HG03460 (cell line): Measurements from ENCODE around the gene NCDN.

Experiments used
- ATAC-seq: cut with Tn5 transposase; IDR thresholded peaks from one replicate; pipeline ENCODE4 v1.9.1; 2021; ENCODE audit not compliant: unreplicated experiment

NCDN gene, protein sequence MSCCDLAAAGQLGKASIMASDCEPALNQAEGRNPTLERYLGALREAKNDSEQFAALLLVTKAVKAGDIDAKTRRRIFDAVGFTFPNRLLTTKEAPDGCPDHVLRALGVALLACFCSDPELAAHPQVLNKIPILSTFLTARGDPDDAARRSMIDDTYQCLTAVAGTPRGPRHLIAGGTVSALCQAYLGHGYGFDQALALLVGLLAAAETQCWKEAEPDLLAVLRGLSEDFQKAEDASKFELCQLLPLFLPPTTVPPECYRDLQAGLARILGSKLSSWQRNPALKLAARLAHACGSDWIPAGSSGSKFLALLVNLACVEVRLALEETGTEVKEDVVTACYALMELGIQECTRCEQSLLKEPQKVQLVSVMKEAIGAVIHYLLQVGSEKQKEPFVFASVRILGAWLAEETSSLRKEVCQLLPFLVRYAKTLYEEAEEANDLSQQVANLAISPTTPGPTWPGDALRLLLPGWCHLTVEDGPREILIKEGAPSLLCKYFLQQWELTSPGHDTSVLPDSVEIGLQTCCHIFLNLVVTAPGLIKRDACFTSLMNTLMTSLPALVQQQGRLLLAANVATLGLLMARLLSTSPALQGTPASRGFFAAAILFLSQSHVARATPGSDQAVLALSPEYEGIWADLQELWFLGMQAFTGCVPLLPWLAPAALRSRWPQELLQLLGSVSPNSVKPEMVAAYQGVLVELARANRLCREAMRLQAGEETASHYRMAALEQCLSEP

DNA sequence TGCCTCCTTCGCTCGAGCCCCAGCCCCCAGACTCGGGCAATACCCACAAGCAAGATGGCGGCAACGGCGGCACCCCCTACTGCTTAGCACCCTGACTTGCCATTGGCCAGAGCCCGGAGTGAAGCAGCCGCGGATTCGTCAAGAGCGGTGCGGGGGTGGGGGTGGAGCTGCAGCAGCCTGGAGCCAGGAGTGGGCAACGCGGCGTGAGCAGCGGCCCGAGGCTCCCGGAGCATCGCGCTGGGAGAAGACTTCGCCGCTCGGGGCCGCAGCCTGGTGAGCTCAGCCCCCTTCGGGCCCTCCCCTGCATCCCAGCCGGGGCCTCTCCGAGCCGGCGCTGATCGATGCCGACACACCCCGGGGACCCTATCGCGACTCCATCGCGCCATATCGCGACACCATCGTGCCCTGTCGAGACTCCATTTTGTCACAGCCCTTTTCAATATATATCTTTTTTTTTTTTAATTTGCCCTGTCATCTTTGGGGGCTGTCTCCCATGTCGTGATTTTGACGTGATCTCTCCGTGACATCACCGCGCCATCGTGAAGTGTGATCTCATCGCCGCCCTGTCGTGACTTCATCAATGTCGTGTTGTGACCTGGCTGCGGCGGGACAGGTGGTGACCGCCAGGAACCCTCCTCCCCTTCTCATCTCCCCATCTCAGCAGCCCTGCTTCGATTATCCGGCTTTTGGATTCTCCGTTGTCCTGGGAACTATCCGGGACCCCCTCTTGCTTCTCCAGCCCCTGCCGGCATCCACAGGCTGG lies at the start of gene NCDN:
NCDN (plus strand) TSS at position 189 of the 763 bp plus-strand sequence; CDS start at position 581, 392 bp downstream.
- peak; percentile 83 for ATAC-seq

DNA sequence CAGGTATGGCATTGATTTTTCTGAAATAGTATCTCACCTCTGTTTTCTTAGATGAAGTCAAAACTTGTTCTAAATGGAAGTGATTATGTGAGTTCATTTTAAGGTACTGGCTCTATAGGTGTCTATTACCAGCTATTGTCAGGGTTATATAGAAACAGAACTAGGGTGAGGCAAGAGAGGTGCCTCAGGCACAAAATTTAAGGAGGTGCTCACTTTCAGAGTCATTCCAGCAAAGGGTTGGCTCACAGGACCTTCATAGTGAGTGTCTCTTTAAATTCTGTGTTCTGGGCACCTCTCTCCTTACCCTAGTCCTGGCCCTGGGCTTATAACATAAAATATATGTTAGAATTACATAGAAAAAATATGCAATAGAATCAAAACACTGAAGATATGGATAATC lies 49.7 kb upstream of the NCDN start:
- ATAC-seq, result no peak

DNA sequence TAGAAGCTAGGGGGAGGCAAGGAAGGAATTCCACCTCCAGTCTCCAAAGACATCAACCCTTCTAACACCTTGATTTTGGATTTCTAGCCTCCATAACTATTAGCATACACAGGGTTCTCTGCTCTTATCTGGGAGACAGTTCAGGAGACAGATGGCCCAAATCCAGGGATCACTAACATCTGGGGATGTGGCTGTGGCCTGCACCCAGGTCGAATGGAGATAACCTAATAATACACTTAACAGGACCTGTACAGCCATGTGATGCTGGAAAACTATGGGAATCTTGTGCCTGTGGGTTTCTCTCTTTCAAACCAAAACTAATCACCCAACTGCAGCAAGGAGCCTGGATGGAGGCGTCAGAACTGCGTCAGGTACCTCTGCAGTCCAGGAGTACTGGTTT lies 48.0 kb upstream of the NCDN start:
- no peak for ATAC-seq

GRCh38 chr1:35511305-35511704 lies 46.3 kb upstream of the NCDN start:
- no peak for ATAC-seq

DNA sequence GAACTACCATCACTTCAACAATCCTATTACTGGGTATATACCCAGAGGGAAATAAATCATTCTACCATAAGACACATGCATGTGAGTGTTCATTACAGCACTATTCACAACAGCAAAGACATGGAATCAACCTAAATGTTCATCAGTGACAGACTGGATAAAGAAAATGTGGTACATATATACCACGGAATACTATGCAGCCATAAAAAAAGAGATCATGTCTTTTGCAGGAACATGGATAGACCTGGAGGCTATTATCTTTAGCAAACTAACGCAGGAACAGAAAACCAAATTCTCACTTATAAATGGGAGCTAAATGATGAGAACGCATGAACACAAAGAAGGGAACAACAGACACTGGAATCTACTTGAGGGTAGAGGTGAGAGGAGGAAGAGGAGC lies 39.4 kb upstream of the NCDN start:
- no peak for ATAC-seq

DNA sequence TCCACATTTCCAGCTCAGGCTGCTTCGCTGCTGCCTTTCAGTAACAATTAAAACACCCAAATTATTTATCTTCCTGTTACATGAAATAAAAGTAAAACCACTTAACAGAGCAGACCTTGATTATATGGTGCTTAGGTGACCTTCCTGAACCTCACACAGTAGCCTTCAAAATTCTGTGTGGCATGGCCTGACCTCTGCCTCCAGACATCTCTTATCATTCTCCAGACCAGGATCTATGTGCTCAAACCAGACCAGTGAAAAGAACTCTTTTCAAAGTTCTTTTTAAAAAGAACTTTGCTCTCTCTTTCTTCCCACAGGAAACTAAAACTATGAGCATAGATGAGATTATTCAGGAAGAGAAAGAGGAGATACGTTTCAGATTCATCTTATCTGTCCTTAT lies 38.2 kb upstream of the NCDN start:
- ATAC-seq, result no peak

DNA sequence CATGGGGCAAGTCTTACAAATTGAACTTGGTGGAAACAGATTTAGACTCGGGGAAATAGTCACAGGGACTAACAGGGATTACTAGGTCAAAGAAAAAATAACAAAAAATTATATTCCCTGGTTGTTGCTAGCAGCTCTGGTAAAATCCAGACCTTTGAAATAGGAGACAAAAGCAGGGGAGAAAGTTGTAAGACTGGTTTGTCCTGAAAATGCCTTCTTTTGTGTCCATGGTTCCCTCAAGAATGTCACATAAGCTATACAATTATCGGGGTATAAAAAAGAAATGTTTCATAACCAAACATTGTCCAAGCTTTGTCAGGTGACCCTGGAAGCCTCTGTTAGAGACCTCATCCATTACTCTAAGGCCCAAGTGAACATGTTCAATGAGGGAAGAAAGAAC lies 33.5 kb upstream of the NCDN start:
- ATAC-seq, result no peak

GRCh38 chr1:35530168-35530567 lies 27.4 kb upstream of the NCDN start:
- no peak for ATAC-seq

GRCh38 chr1:35530946-35531345 lies 26.7 kb upstream of the NCDN start:
- ATAC-seq, result no peak

DNA sequence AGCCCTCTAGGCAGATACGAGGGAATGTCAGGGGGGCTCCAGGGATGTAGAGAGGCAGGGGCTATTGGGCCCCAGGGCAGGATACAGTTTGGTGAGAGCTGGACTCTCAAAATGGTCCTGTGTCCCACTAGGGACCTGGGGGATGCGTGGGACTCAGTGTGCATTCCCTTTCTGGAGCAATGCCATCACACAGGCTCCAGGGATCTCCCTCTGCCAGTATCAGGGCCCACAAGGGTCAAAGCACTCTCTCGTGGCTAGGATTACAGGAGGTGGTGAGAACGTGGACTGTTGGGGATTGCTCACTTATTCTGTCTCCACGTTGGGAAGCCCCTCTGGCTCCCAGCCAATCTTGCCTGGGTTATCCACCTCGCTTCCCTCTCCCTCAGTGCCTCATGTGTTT lies 26.2 kb upstream of the NCDN start:
- no peak for ATAC-seq

DNA sequence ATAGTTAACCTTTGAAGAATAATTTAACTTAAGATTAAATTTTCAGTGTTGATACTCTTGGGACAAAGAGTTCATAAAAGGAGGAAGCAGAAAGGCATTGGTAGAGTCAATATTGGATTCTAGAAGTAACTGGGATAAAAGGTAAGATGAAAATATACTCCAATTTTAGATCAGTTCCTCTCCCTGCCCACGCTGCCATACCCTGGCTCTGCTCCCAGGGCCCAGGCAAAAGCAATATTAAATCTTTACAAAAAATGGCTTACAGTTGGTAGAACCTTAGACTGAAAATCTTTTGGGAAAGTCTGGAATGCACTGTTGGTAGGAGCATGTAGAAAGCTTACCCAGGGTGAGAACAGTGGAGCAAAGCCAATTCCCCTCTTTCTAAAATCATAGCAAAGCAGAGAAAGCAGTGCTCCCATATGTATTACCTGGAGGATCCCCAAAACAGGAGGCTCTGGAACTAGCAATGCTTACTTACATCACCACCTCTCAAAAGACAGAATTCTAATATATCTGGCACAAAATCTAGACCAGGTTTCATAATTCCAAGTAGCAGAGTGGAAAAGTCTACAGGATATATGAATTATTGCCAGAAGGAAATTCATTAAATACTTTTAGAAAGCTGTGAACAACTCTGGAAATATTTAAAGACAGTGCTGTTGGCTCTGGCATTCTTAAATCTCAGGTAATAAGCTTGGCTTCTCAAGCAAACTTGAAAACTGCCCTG lies 24.9 kb upstream of the NCDN start:
- no peak for ATAC-seq

GRCh38 chr1:35533586-35533985 lies 24.0 kb upstream of the NCDN start:
- ATAC-seq, result no peak

DNA sequence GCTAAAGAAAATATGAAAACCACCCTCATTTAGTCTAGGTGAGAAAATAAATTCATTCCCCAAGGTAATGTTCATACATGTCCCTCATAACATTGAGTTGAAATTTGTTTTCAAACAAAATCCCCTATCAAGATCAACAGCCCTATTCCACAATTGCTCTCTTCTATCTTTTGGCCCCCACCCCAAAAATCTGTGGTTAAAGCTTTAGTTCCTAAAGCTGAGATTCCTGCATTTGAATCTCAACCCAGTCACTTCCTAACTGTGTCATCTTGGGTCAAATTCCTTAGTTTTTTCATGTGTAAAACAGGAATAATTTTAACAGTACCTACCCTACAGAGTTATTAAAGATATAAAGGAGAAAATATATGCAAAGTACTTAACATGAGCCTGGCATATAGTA lies 22.4 kb upstream of the NCDN start:
- no peak for ATAC-seq

DNA sequence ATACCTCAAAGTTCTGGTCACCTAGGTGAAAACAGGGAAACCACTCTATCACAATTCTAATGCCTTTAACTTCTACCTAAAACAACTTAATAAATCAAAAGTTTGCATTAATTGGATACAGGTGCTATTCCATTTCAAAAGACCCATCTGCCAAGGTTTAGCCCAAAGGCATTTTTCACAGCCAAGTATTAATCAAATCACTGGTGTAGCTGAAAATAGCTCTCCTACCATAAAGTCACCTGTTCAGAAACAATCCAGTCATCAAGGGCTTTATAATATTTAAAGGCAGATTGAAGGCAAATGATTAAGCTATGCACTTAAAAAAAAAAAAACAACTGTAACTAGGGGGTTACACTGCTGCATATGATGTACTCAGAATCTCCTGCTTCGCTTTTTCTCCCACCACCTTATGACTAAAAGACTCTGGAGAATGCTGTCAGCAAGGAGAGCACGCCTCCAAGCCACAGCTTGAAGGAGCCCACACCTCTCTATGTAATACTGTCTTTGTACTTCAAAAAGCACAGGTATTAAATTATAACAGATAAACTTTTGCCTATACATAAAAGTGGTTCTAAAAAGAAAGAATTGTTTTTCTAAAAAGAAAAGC lies 20.9 kb upstream of the NCDN start:
- no peak for ATAC-seq

GRCh38 chr1:35537806-35538205 lies 19.8 kb upstream of the NCDN start:
- ATAC-seq, result no peak

DNA sequence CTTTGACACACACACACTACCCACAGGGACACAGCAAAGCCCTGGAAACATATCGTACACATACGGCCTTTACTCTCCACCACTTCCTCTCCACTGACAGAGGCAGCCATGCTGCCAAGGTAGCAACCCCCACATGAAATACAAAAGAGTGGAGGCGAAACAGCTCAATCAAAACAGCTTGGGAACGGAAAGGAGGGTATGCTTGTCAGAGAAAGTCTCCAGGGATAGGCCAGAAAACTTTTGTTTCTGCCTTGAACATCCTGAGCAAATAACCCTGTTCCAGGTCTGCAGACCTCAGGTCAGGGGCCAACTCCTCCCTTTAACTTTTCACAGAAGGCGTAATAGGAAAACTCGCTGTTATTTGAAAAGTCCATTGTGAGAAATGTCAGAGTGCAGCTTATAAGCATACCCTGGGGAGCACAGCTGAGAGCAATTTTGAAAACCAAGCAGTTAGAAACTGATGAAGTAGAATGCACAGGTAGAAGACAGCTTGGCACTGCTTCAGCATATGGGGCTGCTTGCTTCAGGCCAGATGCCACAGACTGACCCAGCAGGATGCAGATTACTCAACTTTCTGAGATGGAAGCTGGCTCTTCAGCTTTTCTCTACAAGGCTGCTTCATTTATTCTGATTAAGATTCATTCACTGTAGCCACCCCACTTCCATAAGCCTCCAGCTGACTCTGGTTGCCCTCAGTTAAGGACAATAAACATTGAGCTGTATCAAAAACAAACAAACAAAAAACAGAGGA lies 18.4 kb upstream of the NCDN start:
- peak; percentile 45 for ATAC-seq

- ATAC-seq, result peak; percentile 37
These were observed 17.8 kb upstream of the NCDN start for GRCh38 chr1:35539824-35540261.

- no peak for ATAC-seq
These were observed 12.6 kb upstream of the NCDN start for GRCh38 chr1:35544976-35545375.

DNA sequence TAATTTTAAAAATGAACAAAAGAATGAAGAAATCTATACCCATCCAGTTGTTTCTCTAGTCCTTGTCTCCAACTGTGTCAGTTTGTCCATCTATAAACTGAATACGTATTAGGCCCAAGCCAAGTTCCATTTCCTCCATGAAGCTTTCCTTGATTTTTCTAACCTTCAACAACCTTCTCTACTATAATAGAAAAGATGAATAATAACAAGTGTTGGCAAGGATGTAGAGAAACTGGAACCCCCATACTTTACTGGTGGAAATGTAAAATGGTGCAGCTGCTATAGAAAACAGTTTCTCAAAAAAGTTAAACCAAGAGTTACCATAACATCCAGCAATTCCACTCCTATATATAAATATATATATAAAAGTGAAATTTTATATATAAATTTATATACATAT lies 11.0 kb upstream of the NCDN start:
- no peak for ATAC-seq

GRCh38 chr1:35553851-35554250 lies 3.7 kb upstream of the NCDN start:
- ATAC-seq, result no peak
